ENCODE data around the gene PALLD. TPM values are rescaled to one million over a fixed set of nuclear protein-coding genes. Genes with fewer than 3 reads are reported as not detected.

The PALLD gene
- total and polyA plus RNA-seq, 2 of the 13 experiments (the other 11 are each of a cell fraction or from before 2014, with no cell fraction given), result 0.50 to 1.5 TPM

DNA sequence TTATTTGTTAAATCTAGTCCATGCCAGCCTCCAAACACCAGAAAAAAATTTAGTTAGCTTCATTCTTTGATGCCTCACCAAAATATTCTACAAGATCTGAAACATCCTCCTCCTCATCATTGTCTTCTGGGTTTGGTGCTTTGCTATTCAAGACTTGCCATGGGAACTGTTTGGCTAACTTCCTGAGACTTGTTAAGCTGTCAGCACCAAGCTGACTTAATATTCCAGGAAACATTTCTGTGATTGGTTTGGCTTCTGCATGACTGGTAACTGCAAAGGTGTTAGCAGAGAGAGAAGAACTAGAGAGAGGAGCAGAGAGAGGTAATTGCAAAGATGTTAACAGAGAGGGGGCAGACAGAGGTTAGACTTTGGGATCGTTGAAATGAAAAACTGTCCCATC lies 101.3 kb downstream of the PALLD start:
- no TSS peak for BruUV-seq (replicated peaks)
- Histone ChIP-seq H3K4me2 (ENCODE audit: low read depth, low read length) (no peak overlapping the region), H3K79me2 (ENCODE audit: insufficient read depth, low read length) (no peaks in the 10 kb centered on the region), H2AFZ (ENCODE audit: low read length) (no peak overlapping the region), H3K4me1 (ENCODE audit: insufficient read depth, low read length) (no peaks in the 10 kb centered on the region), H3K4me3 (replicated peaks in 1 of 3; ENCODE audit: insufficient read depth in 1 of 3, low read depth in 2 of 3, low read length in 3 of 3) (no peak overlapping the region), H3K36me3 (replicated peaks in 1 of 2; ENCODE audit: control insufficient read depth in 1 of 2, insufficient read depth in 2 of 2, low read length in 2 of 2) (no peaks in the 10 kb centered on the region), H3K27me3 (ENCODE audit: control insufficient read depth in 1 of 2, insufficient read depth in 2 of 2, low read length in 2 of 2) (no peaks in the 10 kb centered on the region), H3K9ac (ENCODE audit: insufficient read depth, low read depth, low read length) (no peak overlapping the region), H3K27ac (ENCODE audit: extremely low read length, insufficient read depth, low read length) (no peak overlapping the region), H4K20me1 (ENCODE audit: insufficient read depth, low read length) (no peaks in the 10 kb centered on the region), H3K9me3 (ENCODE audit: low read length) (no peaks in the 10 kb centered on the region)
- CTCF ChIA-PET (ENCODE audit: low intra/inter-chr PET ratio, low total read pairs), result no interaction called here
- in situ Hi-C loops (cut with HindIII; ENCODE audit: extremely low pct_ligation_motif_present, low pct_unique_long_range_greater_than_20kb) (loop anchor here (25.0 kb wide), 1 partner anchor 314 kb away; no protein-coding TSS in a partner anchor), intact Hi-C loops (cut with micrococcal nuclease; ENCODE audit: unreplicated experiment) (no loop called here)
- DNase-seq (ENCODE audit: low spot score) (no peak), ATAC-seq (no peak), FAIRE-seq (no peak)
- 31% methylated on average over 1 of the region's 1 CpG for WGBS (ENCODE audit: low lambda C conversion rate)
- POLR2A ChIA-PET, result no interaction called here
- TF ChIP-seq RFX1 (IDR thresholded peaks at IDR 0.05) (no peak), USF2 (IDR thresholded peaks at IDR 0.05; ENCODE audit: low read depth, low read length) (no peak), USF2 (CRISPR knock-in tag; IDR thresholded peaks at IDR 0.05; ENCODE audit: borderline replicate concordance) (no peak), MED8 (CRISPR knock-in tag; IDR thresholded peaks at IDR 0.05; ENCODE audit: insufficient replicate concordance) (no peak), ZNF781 (CRISPR knock-in tag; IDR thresholded peaks at IDR 0.05; ENCODE audit: borderline replicate concordance, not compliant biosample characterization) (no peak), PCBP1 (IDR thresholded peaks at IDR 0.05; ENCODE audit: borderline replicate concordance, low read depth, low read length) (no peak), ZNF350 (CRISPR knock-in tag; IDR thresholded peaks at IDR 0.05; ENCODE audit: borderline replicate concordance, low read depth) (no peak), HNRNPL (IDR thresholded peaks at IDR 0.05; ENCODE audit: low read depth, low read length) (no peak), ZNF101 (CRISPR knock-in tag; IDR thresholded peaks at IDR 0.05; ENCODE audit: borderline replicate concordance, low read depth) (no peak), ZNF121 (CRISPR knock-in tag; IDR thresholded peaks at IDR 0.05) (no peak), TEAD3 (CRISPR knock-in tag; optimal IDR thresholded peaks at IDR 0.05; ENCODE audit: borderline replicate concordance) (no peak)
- TF ChIP-seq, protein P1, sequence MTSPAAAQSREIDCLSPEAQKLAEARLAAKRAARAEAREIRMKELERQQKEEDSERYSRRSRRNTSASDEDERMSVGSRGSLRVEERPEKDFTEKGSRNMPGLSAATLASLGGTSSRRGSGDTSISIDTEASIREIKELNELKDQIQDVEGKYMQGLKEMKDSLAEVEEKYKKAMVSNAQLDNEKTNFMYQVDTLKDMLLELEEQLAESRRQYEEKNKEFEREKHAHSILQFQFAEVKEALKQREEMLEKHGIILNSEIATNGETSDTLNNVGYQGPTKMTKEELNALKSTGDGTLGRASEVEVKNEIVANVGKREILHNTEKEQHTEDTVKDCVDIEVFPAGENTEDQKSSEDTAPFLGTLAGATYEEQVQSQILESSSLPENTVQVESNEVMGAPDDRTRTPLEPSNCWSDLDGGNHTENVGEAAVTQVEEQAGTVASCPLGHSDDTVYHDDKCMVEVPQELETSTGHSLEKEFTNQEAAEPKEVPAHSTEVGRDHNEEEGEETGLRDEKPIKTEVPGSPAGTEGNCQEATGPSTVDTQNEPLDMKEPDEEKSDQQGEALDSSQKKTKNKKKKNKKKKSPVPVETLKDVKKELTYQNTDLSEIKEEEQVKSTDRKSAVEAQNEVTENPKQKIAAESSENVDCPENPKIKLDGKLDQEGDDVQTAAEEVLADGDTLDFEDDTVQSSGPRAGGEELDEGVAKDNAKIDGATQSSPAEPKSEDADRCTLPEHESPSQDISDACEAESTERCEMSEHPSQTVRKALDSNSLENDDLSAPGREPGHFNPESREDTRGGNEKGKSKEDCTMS (CRISPR knock-in tag; conservative IDR thresholded peaks at IDR 0.05), result no peak
- TF ChIP-seq, protein P2, sequence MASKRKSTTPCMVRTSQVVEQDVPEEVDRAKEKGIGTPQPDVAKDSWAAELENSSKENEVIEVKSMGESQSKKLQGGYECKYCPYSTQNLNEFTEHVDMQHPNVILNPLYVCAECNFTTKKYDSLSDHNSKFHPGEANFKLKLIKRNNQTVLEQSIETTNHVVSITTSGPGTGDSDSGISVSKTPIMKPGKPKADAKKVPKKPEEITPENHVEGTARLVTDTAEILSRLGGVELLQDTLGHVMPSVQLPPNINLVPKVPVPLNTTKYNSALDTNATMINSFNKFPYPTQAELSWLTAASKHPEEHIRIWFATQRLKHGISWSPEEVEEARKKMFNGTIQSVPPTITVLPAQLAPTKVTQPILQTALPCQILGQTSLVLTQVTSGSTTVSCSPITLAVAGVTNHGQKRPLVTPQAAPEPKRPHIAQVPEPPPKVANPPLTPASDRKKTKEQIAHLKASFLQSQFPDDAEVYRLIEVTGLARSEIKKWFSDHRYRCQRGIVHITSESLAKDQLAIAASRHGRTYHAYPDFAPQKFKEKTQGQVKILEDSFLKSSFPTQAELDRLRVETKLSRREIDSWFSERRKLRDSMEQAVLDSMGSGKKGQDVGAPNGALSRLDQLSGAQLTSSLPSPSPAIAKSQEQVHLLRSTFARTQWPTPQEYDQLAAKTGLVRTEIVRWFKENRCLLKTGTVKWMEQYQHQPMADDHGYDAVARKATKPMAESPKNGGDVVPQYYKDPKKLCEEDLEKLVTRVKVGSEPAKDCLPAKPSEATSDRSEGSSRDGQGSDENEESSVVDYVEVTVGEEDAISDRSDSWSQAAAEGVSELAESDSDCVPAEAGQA (IDR thresholded peaks at IDR 0.05; ENCODE audit: low read depth), result no peak
- TF ChIP-seq, protein P2 (CRISPR knock-in tag; IDR thresholded peaks at IDR 0.05; ENCODE audit: borderline replicate concordance), result no peak
